GM23248 (cell line): Measurements from ENCODE around the gene SPTLC2. TPM values are rescaled to one million over a fixed set of nuclear protein-coding genes. Genes with fewer than 3 reads are reported as not detected.

Source experiments
- DNase-seq: peaks from one replicate; pipeline ENCODE4 v3.0.0-alpha.2; 2015
- H2AFZ ChIP-seq: fragments of 200-600 bp; sonication (generic); 2 replicates; pipeline ENCODE4 v1.6.1; 2016; ENCODE audit warnings: antibody characterized with exemption
- H3F3A ChIP-seq: fragments of 200-600 bp; sonication (generic); 2 replicates; pipeline ENCODE4 v1.6.1; 2016; ENCODE audit warnings: mild to moderate bottlenecking, antibody characterized with exemption, mixed run types; ENCODE audit not compliant: insufficient read depth
- H3K27ac ChIP-seq: fragments of 200-600 bp; sonication (generic); 2 replicates; pipeline ENCODE4 v1.5.1; 2016; ENCODE audit warnings: mild to moderate bottlenecking
- H3K27me3 ChIP-seq: fragments of 200-600 bp; sonication (generic); replicated peaks from 2 replicates; pipeline ENCODE4 v1.6.1; 2016; ENCODE audit warnings: mild to moderate bottlenecking; ENCODE audit not compliant: insufficient read depth
- H3K36me3 ChIP-seq: fragments of 200-600 bp; sonication (generic); 2 replicates; pipeline ENCODE4 v1.6.1; 2016; ENCODE audit warnings: low read depth, mild to moderate bottlenecking
- H3K4me1 ChIP-seq: fragments of 200-600 bp; sonication (generic); 2 replicates; pipeline ENCODE4 v1.6.1; 2016; ENCODE audit warnings: mild to moderate bottlenecking; ENCODE audit not compliant: insufficient read depth
- H3K4me2 ChIP-seq: fragments of 200-600 bp; sonication (generic); one replicate; pipeline ENCODE4 v1.6.1; 2016; ENCODE audit warnings: mild to moderate bottlenecking; ENCODE audit not compliant: unreplicated experiment
- H3K4me3 ChIP-seq: fragments of 200-600 bp; sonication (generic); 2 replicates; pipeline ENCODE4 v1.5.1; 2016; ENCODE audit warnings: mild to moderate bottlenecking
- H3K79me2 ChIP-seq: fragments of 200-600 bp; sonication (generic); 2 replicates; pipeline ENCODE4 v1.6.1; 2016; ENCODE audit warnings: mild to moderate bottlenecking; ENCODE audit not compliant: insufficient read depth
- H3K9ac ChIP-seq: fragments of 200-600 bp; sonication (generic); 2 replicates; pipeline ENCODE4 v1.6.1; 2016; ENCODE audit warnings: mild to moderate bottlenecking
- H3K9me2 ChIP-seq: fragments of 200-600 bp; sonication (generic); 2 replicates; pipeline ENCODE4 v1.6.1; 2016; ENCODE audit warnings: mixed run types, mild to moderate bottlenecking, moderate library complexity; ENCODE audit not compliant: insufficient read depth
- H3K9me3 ChIP-seq: fragments of 200-600 bp; sonication (generic); one replicate; pipeline ENCODE4 v1.6.1; 2017; ENCODE audit warnings: low read depth
- H4K20me1 ChIP-seq: fragments of 200-600 bp; sonication (generic); 2 replicates; pipeline ENCODE4 v1.6.0; 2016; ENCODE audit not compliant: insufficient read depth
- EZH2 ChIP-seq: fragments of 200-600 bp; sonication (generic); IDR thresholded peaks from 2 replicates; pipeline ENCODE4 v1.6.1; 2018; ENCODE audit warnings: antibody characterized with exemption, mild to moderate bottlenecking; ENCODE audit not compliant: insufficient read depth, poor library complexity, severe bottlenecking
- EZH2phosphoT487 ChIP-seq: fragments of 200-600 bp; sonication (generic); IDR thresholded peaks from 2 replicates; pipeline ENCODE4 v1.6.1; 2018; ENCODE audit warnings: antibody characterized with exemption, moderate library complexity, mild to moderate bottlenecking, low read depth; ENCODE audit not compliant: insufficient read depth
- WGBS, 2 experiments: methylation state at CpG; one replicate each; pipeline ENCODE4 v1.1.6; 2015 to 2017; ENCODE audit warnings: low lambda C conversion rate in 2 of 2, low coverage in 1 of 2; ENCODE audit errors: missing lambda C conversion rate in 2 of 2; 5-methylcytosine and 5-hydroxymethylcytosine counted together
- in situ Hi-C: fragments of 300-500 bp; cut with MboI; formaldehyde crosslinking; loops from 2 replicates; pipeline ENCODE4 v1.15.0; 2020
- polyA plus RNA-seq: library from polyadenylated mRNA; unstranded; fragments of >200 nt; fragmentation: Nextera tagmentation; extraction: Ambion mirVana; gene quantifications from 2 replicates; pipeline ENCODE4 v1.2.1, GENCODE V29; 2016
- total RNA-seq: library from RNA; depleted of rRNA; stranded (reverse); fragments of >200 nt; shearing (Covaris generic); gene quantifications from 2 replicates; pipeline ENCODE4 v1.2.3, GENCODE V29; 2014

SPTLC2 gene
- total and polyA plus RNA-seq, 2 experiments from 2014 or later: 44.7 to 45.6 TPM

- H3K4me3 ChIP-seq: no peak overlapping the region
- peak; percentile 49 for DNase-seq
- H3K27me3 ChIP-seq: no peaks in the 10 kb centered on the region
- H3K79me2 ChIP-seq: peaks cover 61% of the 10 kb centered on the region
- in situ Hi-C loops: no loop called here
- peaks cover 9% of the 10 kb centered on the region; the same call in 1 of the 2 replicates for H3K4me1 ChIP-seq
- H3K27ac ChIP-seq: peak overlapping the region; percentile 40
- H3K9me2 ChIP-seq: no peaks in the 10 kb centered on the region
- no peak overlapping the region for H2AFZ ChIP-seq
- H3F3A ChIP-seq: peaks cover 10% of the 10 kb centered on the region; the same call in 1 of the 2 replicates
- H3K9ac ChIP-seq: no peak overlapping the region
- H4K20me1 ChIP-seq: no peaks in the 10 kb centered on the region
- peaks cover 26% of the 10 kb centered on the region for H3K36me3 ChIP-seq
- no peak for TF ChIP-seq EZH2
- TF ChIP-seq EZH2phosphoT487: no peak
- 68 to 71% methylated on average over 4 of the region's 4 CpGs for WGBS, 2 experiments
- H3K4me2 ChIP-seq: no peak overlapping the region
- no peaks in the 10 kb centered on the region for H3K9me3 ChIP-seq
Measured at GRCh38 chr14:77562681-77563080, 53.8 kb downstream of the SPTLC2 start.

GRCh38 chr14:77561881-77562280 is 54.6 kb downstream of the SPTLC2 start:
- H3K9me2 ChIP-seq: no peaks in the 10 kb centered on the region
- H3K4me2 ChIP-seq: no peak overlapping the region
- H3K4me1 ChIP-seq: peaks cover 9% of the 10 kb centered on the region; the same call in 1 of the 2 replicates
- H3K36me3 ChIP-seq: peaks cover 33% of the 10 kb centered on the region
- H3K27me3 ChIP-seq: no peaks in the 10 kb centered on the region
- no peaks in the 10 kb centered on the region for H3K9me3 ChIP-seq
- WGBS, 2 experiments: 68 to 70% methylated on average over 5 of the region's 5 CpGs
- in situ Hi-C loops: no loop called here
- H3K4me3 ChIP-seq: no peak overlapping the region
- no peak for TF ChIP-seq EZH2phosphoT487
- no peak for TF ChIP-seq EZH2
- H3K79me2 ChIP-seq: peaks cover 61% of the 10 kb centered on the region
- no peak overlapping the region for H2AFZ ChIP-seq
- no peaks in the 10 kb centered on the region for H4K20me1 ChIP-seq
- DNase-seq: no peak
- no peak overlapping the region for H3K9ac ChIP-seq
- H3F3A ChIP-seq: peaks cover 10% of the 10 kb centered on the region; the same call in 1 of the 2 replicates
- H3K27ac ChIP-seq: peak overlapping the region; percentile 40; the same call in 1 of the 2 replicates

GRCh38 chr14:77559381-77559780 is 57.1 kb downstream of the SPTLC2 start:
- Histone ChIP-seq H3K9me3 (no peaks in the 10 kb centered on the region), H3K27ac (no peak overlapping the region), H3K4me2 (no peak overlapping the region), H3K9me2 (no peaks in the 10 kb centered on the region), H4K20me1 (no peaks in the 10 kb centered on the region), H3K79me2 (peaks cover 66% of the 10 kb centered on the region), H3K36me3 (peaks cover 40% of the 10 kb centered on the region; the same call in 1 of the 2 replicates), H3K9ac (no peak overlapping the region), H2AFZ (no peak overlapping the region), H3K4me3 (no peak overlapping the region), H3K4me1 (0 out of 2 replicates have a peak, but pooled peaks cover 4% of the 10 kb centered on the region), H3K27me3 (no peaks in the 10 kb centered on the region), H3F3A (no peaks in the 10 kb centered on the region)
- WGBS, 2 experiments: 90 to 91% methylated on average over 6 of the region's 6 CpGs
- no peak for DNase-seq
- TF ChIP-seq EZH2phosphoT487: no peak
- no peak for TF ChIP-seq EZH2
- in situ Hi-C loops: no loop called here

GRCh38 chr14:77557391-77557790 is 59.0 kb downstream of the SPTLC2 start:
- Histone ChIP-seq H3K9me2 (no peaks in the 10 kb centered on the region), H3K4me2 (no peak overlapping the region), H4K20me1 (no peaks in the 10 kb centered on the region), H3K27ac (no peak overlapping the region), H2AFZ (no peak overlapping the region), H3K4me3 (no peak overlapping the region), H3K4me1 (no peaks in the 10 kb centered on the region), H3K79me2 (peaks cover 53% of the 10 kb centered on the region), H3F3A (0 out of 2 replicates have a peak, but pooled peaks cover under 1% of the 10 kb centered on the region), H3K36me3 (peaks cover 43% of the 10 kb centered on the region; the same call in 1 of the 2 replicates), H3K9me3 (no peaks in the 10 kb centered on the region), H3K9ac (no peak overlapping the region), H3K27me3 (no peaks in the 10 kb centered on the region)
- TF ChIP-seq EZH2phosphoT487 (no peak), EZH2 (no peak)
- in situ Hi-C loops: no loop called here
- WGBS, 2 experiments: 97% methylated on average over 10 of the region's 10 CpGs
- no peak for DNase-seq

- no peak overlapping the region for H3K4me2 ChIP-seq
- H3K79me2 ChIP-seq: peaks cover 50% of the 10 kb centered on the region
- no peak for DNase-seq
- H4K20me1 ChIP-seq: no peaks in the 10 kb centered on the region
- H3K9ac ChIP-seq: no peak overlapping the region
- in situ Hi-C loops: no loop called here
- no peaks in the 10 kb centered on the region for H3K27me3 ChIP-seq
- 0 out of 2 replicates have a peak, but pooled peaks cover 4% of the 10 kb centered on the region for H3F3A ChIP-seq
- H3K9me2 ChIP-seq: no peaks in the 10 kb centered on the region
- H3K27ac ChIP-seq: no peak overlapping the region
- 87 to 92% methylated on average over 4 of the region's 4 CpGs for WGBS, 2 experiments
- H3K4me3 ChIP-seq: no peak overlapping the region
- H3K36me3 ChIP-seq: peaks cover 40% of the 10 kb centered on the region; the same call in 1 of the 2 replicates
- H2AFZ ChIP-seq: no peak overlapping the region
- TF ChIP-seq EZH2 (no peak), EZH2phosphoT487 (no peak)
- no peaks in the 10 kb centered on the region for H3K9me3 ChIP-seq
- H3K4me1 ChIP-seq: no peaks in the 10 kb centered on the region
Measured at GRCh38 chr14:77556946-77557345, 59.5 kb downstream of the SPTLC2 start.
